GM13976 (cell line): Measurements from ENCODE around the gene MAP2K5.
"Not testable (repeated sequence)": the region's sequence is repeated elsewhere in the genome, so short reads cannot be mapped to it uniquely, and the experiment has no call there.

Source experiments
- DNase-seq: peaks from one replicate; pipeline ENCODE4 v3.0.0; 2012; ENCODE audit warnings: low spot score
- in situ Hi-C: fragments of 300-500 bp; cut with MboI; formaldehyde crosslinking; loops from one replicate; pipeline ENCODE4 v1.12.0; 2022; ENCODE audit warnings: low sequenced_read_pairs, mixed read lengths, inconsistent platforms; ENCODE audit not compliant: unreplicated experiment
- TF ChIP-seq, protein P1 (sequence below): IDR thresholded peaks from 2 replicates; pipeline ENCODE4 v1.5.1; 2012; ENCODE audit warnings: borderline replicate concordance, mild to moderate bottlenecking; ENCODE audit not compliant: insufficient read depth; ENCODE audit errors: extremely low read depth, missing control alignments, control extremely low read depth

The MAP2K5 gene

DNA sequence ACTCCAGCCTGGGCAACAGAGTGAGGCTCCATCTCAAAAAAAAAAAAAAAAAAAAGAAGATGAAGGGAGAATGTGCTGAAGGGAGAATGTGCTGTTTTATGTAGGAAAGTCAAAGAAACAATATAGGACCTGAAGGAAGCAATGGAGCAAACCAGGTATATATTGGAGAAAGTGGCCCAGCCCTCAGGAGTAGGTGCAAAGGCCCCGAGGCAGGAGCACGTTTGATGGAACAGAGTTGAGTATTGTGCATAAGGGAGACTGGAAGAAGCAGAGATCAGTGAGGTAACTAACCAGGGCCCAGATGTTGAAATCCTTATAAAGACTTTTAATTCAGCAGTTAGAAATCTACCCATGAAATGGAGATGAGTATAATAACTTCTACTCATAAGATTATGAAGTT, 79.6 kb downstream of the MAP2K5 start:
- no peak for DNase-seq
- in situ Hi-C loops = no loop called here
- TF ChIP-seq, protein P1, sequence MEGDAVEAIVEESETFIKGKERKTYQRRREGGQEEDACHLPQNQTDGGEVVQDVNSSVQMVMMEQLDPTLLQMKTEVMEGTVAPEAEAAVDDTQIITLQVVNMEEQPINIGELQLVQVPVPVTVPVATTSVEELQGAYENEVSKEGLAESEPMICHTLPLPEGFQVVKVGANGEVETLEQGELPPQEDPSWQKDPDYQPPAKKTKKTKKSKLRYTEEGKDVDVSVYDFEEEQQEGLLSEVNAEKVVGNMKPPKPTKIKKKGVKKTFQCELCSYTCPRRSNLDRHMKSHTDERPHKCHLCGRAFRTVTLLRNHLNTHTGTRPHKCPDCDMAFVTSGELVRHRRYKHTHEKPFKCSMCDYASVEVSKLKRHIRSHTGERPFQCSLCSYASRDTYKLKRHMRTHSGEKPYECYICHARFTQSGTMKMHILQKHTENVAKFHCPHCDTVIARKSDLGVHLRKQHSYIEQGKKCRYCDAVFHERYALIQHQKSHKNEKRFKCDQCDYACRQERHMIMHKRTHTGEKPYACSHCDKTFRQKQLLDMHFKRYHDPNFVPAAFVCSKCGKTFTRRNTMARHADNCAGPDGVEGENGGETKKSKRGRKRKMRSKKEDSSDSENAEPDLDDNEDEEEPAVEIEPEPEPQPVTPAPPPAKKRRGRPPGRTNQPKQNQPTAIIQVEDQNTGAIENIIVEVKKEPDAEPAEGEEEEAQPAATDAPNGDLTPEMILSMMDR = no peak

GRCh38 chr15:67632261-67632660, 89.8 kb downstream of the MAP2K5 start:
- no peak for DNase-seq

GRCh38 chr15:67635950-67636349, 93.4 kb downstream of the MAP2K5 start:
- DNase-seq, in situ Hi-C loops: not testable (repeated sequence)

More at GRCh38 chr15:67632261-67632660, 89.8 kb downstream of the MAP2K5 start:
- TF ChIP-seq, protein P1 = no peak
- in situ Hi-C loops = no loop called here

DNA sequence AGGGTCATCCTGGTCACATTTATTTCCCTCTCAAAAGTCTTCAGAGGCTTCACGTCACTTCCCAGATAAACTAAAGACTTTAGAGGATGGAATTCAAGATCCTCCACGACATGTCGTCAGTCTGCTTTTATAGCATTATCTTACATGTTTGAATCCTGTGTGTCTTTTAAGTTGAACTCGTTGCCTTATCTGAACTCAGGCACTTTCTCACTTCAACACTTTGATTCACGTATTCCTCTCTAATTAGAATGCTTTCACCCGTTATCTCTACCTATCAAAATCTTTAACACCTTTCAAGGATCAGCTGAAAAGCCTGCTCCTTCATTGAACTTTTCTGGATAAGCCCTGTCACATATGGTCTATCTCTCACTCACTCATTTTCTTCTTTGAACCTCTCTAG, 97.1 kb downstream of the MAP2K5 start:
- TF ChIP-seq, protein P1 = no peak
- no peak for DNase-seq
- in situ Hi-C loops = no loop called here

GRCh38 chr15:67641453-67641852, 99.0 kb downstream of the MAP2K5 start:
- TF ChIP-seq, protein P1 = no peak
- in situ Hi-C loops = no loop called here

GRCh38 chr15:67646847-67647246, 104.3 kb downstream of the MAP2K5 start:
- TF ChIP-seq, protein P1 = no peak
- no peak for DNase-seq
- in situ Hi-C loops = no loop called here

More at GRCh38 chr15:67641453-67641852, 99.0 kb downstream of the MAP2K5 start:
- no peak for DNase-seq

DNA sequence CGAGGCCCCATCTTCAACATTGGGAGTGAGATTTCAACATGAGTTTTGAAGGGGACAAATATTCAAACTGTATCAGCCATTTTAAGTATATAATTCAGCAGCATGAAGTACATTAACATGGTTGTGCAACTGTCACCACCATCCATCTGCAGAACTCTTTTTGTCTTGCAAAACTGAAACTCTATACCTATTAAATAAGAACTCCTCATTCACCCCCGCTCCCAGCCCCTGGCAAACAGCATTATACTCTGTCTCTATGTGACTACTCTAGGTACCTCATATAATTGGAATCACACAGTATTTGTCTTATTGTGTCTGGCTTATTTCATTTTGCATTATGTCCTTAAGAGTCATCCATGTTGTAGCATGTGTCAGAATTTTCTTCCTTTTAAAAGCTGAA, 110.1 kb downstream of the MAP2K5 start:
- no peak for DNase-seq
- TF ChIP-seq, protein P1 = no peak
- in situ Hi-C loops = no loop called here

DNA sequence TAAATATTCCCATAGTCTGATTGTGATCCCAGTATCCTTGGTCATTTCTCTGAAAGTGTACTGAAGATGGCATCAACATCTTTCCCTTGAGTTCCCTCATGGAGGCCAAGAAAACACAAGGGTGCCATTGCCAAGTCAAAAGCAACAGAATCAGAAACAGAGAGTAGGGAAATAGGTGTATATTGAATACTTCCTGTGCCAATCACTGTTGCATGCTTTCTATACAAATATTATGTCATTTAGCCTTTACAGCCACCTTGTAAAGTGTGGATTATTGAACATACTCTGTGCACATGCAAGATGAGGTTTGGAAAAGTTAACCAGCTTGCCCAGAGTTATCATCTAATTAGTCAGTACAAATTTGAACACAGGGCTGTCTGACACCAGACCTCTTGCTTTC, 117.9 kb downstream of the MAP2K5 start:
- TF ChIP-seq, protein P1 = no peak
- in situ Hi-C loops = no loop called here
- no peak for DNase-seq
